ENCODE data around the gene CCDC33.

DNA sequence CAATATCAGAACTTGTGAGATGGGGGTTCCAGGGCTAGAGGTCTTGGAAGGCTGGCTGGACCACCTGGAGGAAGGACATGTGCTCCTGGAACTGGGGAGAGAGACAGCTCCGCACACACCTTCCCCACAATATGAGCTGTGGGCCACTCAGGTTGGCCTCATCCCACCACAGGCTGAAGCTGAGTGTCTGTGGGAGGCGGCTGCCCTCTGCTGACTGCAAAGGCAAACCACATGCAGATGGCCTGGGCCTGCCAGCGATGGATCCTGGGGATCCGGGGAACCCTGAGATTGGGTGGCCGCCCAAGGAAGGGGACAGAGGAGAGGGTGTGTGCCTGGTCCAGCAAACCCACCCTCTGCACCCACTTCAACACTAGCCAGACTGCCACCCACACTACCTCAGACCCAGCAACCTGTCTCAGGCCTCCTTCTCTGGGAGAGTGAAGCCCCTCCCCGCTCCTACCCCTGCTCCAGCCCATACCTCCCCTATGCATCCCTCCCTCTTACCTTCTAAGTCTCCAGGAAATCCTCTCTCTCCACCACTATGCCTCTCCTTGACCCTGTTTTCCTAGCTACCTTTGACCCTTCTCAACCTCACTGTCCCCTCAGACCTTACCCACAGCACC is 86.5 kb downstream of the CCDC33 start:
- TF ChIP-seq CTCF (conservative IDR thresholded peaks at IDR 0.05; ENCODE audit: low read depth in 2 of 2) (peak; percentile 76 to 99), POLR2AphosphoS5 (IDR thresholded peaks at IDR 0.05; ENCODE audit: low read depth) (no peak), EZH2 (IDR thresholded peaks at IDR 0.05; ENCODE audit: low read depth, unreplicated experiment) (no peak), EZH2phosphoT487 (IDR thresholded peaks at IDR 0.05; ENCODE audit: unreplicated experiment) (no peak), JUNB (IDR thresholded peaks at IDR 0.05; ENCODE audit: unreplicated experiment) (no peak), ZNF462 (CRISPR knock-in tag; IDR thresholded peaks at IDR 0.05) (no peak), NANOG (IDR thresholded peaks at IDR 0.05; ENCODE audit: borderline replicate concordance) (no peak)
- TF ChIP-seq, protein P1, sequence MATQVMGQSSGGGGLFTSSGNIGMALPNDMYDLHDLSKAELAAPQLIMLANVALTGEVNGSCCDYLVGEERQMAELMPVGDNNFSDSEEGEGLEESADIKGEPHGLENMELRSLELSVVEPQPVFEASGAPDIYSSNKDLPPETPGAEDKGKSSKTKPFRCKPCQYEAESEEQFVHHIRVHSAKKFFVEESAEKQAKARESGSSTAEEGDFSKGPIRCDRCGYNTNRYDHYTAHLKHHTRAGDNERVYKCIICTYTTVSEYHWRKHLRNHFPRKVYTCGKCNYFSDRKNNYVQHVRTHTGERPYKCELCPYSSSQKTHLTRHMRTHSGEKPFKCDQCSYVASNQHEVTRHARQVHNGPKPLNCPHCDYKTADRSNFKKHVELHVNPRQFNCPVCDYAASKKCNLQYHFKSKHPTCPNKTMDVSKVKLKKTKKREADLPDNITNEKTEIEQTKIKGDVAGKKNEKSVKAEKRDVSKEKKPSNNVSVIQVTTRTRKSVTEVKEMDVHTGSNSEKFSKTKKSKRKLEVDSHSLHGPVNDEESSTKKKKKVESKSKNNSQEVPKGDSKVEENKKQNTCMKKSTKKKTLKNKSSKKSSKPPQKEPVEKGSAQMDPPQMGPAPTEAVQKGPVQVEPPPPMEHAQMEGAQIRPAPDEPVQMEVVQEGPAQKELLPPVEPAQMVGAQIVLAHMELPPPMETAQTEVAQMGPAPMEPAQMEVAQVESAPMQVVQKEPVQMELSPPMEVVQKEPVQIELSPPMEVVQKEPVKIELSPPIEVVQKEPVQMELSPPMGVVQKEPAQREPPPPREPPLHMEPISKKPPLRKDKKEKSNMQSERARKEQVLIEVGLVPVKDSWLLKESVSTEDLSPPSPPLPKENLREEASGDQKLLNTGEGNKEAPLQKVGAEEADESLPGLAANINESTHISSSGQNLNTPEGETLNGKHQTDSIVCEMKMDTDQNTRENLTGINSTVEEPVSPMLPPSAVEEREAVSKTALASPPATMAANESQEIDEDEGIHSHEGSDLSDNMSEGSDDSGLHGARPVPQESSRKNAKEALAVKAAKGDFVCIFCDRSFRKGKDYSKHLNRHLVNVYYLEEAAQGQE (IDR thresholded peaks at IDR 0.05; ENCODE audit: unreplicated experiment), result no peak
- TF ChIP-seq, protein P2, sequence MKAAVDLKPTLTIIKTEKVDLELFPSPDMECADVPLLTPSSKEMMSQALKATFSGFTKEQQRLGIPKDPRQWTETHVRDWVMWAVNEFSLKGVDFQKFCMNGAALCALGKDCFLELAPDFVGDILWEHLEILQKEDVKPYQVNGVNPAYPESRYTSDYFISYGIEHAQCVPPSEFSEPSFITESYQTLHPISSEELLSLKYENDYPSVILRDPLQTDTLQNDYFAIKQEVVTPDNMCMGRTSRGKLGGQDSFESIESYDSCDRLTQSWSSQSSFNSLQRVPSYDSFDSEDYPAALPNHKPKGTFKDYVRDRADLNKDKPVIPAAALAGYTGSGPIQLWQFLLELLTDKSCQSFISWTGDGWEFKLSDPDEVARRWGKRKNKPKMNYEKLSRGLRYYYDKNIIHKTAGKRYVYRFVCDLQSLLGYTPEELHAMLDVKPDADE (IDR thresholded peaks at IDR 0.05), result no peak

All from GM23338 (cell line).